Fibroblast of peridontal ligament (primary cell): ENCODE results near the gene DPP3.

Experiments used
- DNase-seq: peaks from one replicate; pipeline ENCODE4 v3.0.0-alpha.2; 2010; ENCODE audit errors: extremely low read depth

Gene DPP3

GRCh38 chr11:66484806-66485380 is 4.7 kb downstream of the DPP3 start:
- DNase-seq, result no peak

GRCh38 chr11:66488957-66489356 is 8.7 kb downstream of the DPP3 start:
- DNase-seq, result no peak

- DNase-seq, result no peak
Measured at GRCh38 chr11:66489636-66490035, 9.4 kb downstream of the DPP3 start.

GRCh38 chr11:66491315-66491935 is 11.2 kb downstream of the DPP3 start:
- DNase-seq, result no peak

- no peak for DNase-seq
Measured at GRCh38 chr11:66492161-66492865, 12.1 kb downstream of the DPP3 start.

GRCh38 chr11:66493130-66493529 is 12.9 kb downstream of the DPP3 start:
- DNase-seq, result no peak

- no peak for DNase-seq
Measured at GRCh38 chr11:66494458-66494857, 14.2 kb downstream of the DPP3 start.

- no peak for DNase-seq
Measured at GRCh38 chr11:66494935-66495334, 14.7 kb downstream of the DPP3 start.

GRCh38 chr11:66495401-66495854 is 15.2 kb downstream of the DPP3 start:
- no peak for DNase-seq

- DNase-seq, result no peak
Measured at GRCh38 chr11:66497206-66497605, 17.0 kb downstream of the DPP3 start.

GRCh38 chr11:66498506-66498905 is 18.3 kb downstream of the DPP3 start:
- no peak for DNase-seq

- no peak for DNase-seq
Measured at GRCh38 chr11:66505276-66505816, 25.1 kb downstream of the DPP3 start.

- DNase-seq, result no peak
Measured at GRCh38 chr11:66509131-66509561, 28.9 kb downstream of the DPP3 start.

GRCh38 chr11:66510271-66510989 is 30.2 kb downstream of the DPP3 start, which contains the start of gene BBS1:
Gene BBS1 (plus strand): TSS chr11:66510635. CDS start chr11:66510660, 25 bp downstream.
- peak; percentile 73 for DNase-seq

- no peak for DNase-seq
Measured at GRCh38 chr11:66510990-66511339, 30.7 kb downstream of the DPP3 start.

- DNase-seq, result no peak
Measured at GRCh38 chr11:66523611-66524010, 43.4 kb downstream of the DPP3 start.

- DNase-seq, result no peak
Measured at GRCh38 chr11:66524304-66525040, 44.2 kb downstream of the DPP3 start.

GRCh38 chr11:66529069-66529468 is 48.8 kb downstream of the DPP3 start:
- no peak for DNase-seq

GRCh38 chr11:66529655-66530054 is 49.4 kb downstream of the DPP3 start:
- no peak for DNase-seq

- DNase-seq, result no peak
Measured at GRCh38 chr11:66530927-66531709, 50.9 kb downstream of the DPP3 start.

- no peak for DNase-seq
Measured at GRCh38 chr11:66531841-66532240, 51.6 kb downstream of the DPP3 start.
